ENCODE results near the gene DHFR.
"Not testable (repeated sequence)": the region's sequence is repeated elsewhere in the genome, so short reads cannot be mapped to it uniquely, and the experiment has no call there.

The DHFR gene

GRCh38 chr5:80686757-80687156, 32.0 kb upstream of the DHFR start:
- FAIRE-seq = no peak
- TF ChIP-seq POLR2A (IDR thresholded peaks at IDR 0.05; ENCODE audit: low read depth, low read length) (no peak), TAF1 (IDR thresholded peaks at IDR 0.05; ENCODE audit: borderline replicate concordance, low read depth, low read length) (no peak), POLR2AphosphoS5 (IDR thresholded peaks at IDR 0.05; ENCODE audit: low read depth, low read length) (no peak)
- DNase-seq (ENCODE audit: insufficient read length) = no peak

DNA sequence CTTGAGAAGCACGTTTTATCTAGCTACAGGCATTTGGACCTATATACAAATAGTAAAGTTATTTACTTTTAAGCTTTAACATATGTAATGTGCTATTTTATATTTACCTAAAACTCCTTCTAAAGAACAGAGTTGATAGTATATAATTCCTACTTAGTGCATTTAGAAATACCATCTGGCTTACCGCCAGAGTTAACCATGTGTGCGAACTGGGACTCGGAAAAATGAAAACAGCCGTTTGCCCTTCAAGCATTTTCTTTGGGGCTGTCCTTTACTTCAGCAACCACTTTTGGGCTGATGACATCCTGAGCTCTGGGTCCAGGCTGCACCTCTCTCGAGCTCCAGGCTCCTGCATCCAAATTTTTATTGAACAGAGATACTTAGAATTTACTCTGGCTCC, 21.9 kb upstream of the DHFR start:
- FAIRE-seq = no peak
- TF ChIP-seq POLR2AphosphoS5 (IDR thresholded peaks at IDR 0.05; ENCODE audit: low read depth, low read length) = no peak
- no peak for TF ChIP-seq POLR2A (IDR thresholded peaks at IDR 0.05; ENCODE audit: low read depth, low read length)
- no peak for TF ChIP-seq TAF1 (IDR thresholded peaks at IDR 0.05; ENCODE audit: borderline replicate concordance, low read depth, low read length)
- DNase-seq (ENCODE audit: insufficient read length) = no peak

- no peak for TF ChIP-seq TAF1 (IDR thresholded peaks at IDR 0.05; ENCODE audit: borderline replicate concordance, low read depth, low read length)
- TF ChIP-seq POLR2AphosphoS5 (IDR thresholded peaks at IDR 0.05; ENCODE audit: low read depth, low read length) = no peak
- TF ChIP-seq POLR2A (IDR thresholded peaks at IDR 0.05; ENCODE audit: low read depth, low read length) = no peak
- DNase-seq (ENCODE audit: insufficient read length) = no peak
- FAIRE-seq = peak; percentile 81
Measured at GRCh38 chr5:80672140-80672736, 17.5 kb upstream of the DHFR start.

DNA sequence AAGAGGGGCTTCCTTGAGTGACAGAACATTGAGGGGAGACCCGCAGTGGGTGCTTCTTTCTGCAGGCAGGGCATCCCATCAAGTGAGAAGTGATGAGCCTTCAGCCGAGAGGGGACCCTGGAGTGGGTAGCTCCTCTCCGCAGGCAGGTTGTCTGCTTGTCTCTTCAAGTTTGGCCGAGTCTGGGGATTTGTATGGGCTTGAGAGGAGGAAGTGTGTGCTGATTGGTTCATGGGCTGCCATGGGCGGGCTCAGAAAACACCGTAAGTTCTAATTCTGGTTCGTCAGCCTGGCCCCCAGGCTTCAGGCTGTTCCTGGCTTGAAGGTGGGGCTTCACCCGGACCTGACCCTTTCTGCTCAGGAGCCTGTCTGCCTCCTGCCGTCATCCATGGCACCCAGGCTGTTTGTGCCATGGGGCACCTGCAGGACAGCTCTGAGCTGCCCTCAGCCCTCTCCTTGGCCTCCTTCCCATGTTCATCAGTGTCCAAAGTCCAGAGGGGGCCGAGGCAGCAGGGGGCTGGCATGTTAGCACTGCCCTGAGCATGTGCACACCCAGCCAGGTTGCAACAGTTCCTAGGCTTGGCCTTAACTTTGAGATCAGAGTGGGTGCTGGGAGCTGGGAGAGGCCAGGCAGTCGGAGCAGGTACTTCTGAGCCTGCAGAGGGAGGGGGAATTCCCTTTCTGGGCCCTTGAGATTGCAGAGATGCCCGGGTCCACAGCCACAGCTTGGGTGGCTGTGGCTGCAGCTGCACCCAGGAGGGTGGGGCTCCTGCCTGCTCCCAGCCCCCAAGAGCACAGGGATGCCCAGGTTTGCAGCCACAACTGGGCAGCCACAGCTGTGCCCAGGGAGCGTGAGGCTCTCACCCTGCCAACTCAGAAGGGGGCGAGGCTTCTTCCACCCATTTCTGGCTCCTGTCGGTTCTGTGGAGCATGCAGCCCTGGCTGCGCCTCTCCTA, 13.5 kb upstream of the DHFR start:
- TF ChIP-seq TAF1 (IDR thresholded peaks at IDR 0.05; ENCODE audit: borderline replicate concordance, low read depth, low read length) (no peak), POLR2A (IDR thresholded peaks at IDR 0.05; ENCODE audit: low read depth, low read length) (no peak), POLR2AphosphoS5 (IDR thresholded peaks at IDR 0.05; ENCODE audit: low read depth, low read length) (no peak)
- DNase-seq (ENCODE audit: insufficient read length) (no peak), FAIRE-seq (peak; percentile 81)

DNA sequence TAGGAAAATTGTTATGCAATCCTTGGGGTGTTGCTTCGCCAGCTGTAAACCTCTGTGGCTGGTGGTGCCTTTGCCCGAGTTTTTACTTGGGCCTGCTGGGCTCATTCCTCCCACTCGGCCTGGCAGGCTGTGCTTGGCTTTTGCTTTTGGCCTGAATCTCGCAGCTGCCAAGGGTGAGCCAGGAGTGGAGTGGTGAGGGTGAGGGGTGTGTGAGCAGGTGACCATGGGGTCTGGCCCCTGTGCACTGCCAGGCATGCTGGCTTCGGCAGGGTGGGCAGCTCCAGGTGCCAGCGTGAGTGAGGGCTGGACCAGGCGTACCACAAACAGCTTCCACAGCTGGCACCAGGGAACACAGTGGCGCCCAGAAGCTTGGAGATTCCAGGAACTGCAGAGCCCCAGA, 12.6 kb upstream of the DHFR start:
- TF ChIP-seq POLR2A (IDR thresholded peaks at IDR 0.05; ENCODE audit: low read depth, low read length) (no peak), POLR2AphosphoS5 (IDR thresholded peaks at IDR 0.05; ENCODE audit: low read depth, low read length) (no peak), TAF1 (IDR thresholded peaks at IDR 0.05; ENCODE audit: borderline replicate concordance, low read depth, low read length) (no peak)
- no peak for FAIRE-seq
- DNase-seq (ENCODE audit: insufficient read length) = no peak

- TF ChIP-seq POLR2A (IDR thresholded peaks at IDR 0.05; ENCODE audit: low read depth, low read length) = no peak
- no peak for TF ChIP-seq POLR2AphosphoS5 (IDR thresholded peaks at IDR 0.05; ENCODE audit: low read depth, low read length)
- no peak for TF ChIP-seq TAF1 (IDR thresholded peaks at IDR 0.05; ENCODE audit: borderline replicate concordance, low read depth, low read length)
- no peak for FAIRE-seq
- DNase-seq (ENCODE audit: insufficient read length) = no peak
Measured at GRCh38 chr5:80665057-80665456, 10.3 kb upstream of the DHFR start.

- TF ChIP-seq POLR2A (IDR thresholded peaks at IDR 0.05; ENCODE audit: low read depth, low read length) = no peak
- TF ChIP-seq TAF1 (IDR thresholded peaks at IDR 0.05; ENCODE audit: borderline replicate concordance, low read depth, low read length) = no peak
- no peak for TF ChIP-seq POLR2AphosphoS5 (IDR thresholded peaks at IDR 0.05; ENCODE audit: low read depth, low read length)
- DNase-seq (ENCODE audit: insufficient read length) = no peak
- FAIRE-seq = peak; percentile 46
Measured at GRCh38 chr5:80662108-80662507, 7.3 kb upstream of the DHFR start.

DNA sequence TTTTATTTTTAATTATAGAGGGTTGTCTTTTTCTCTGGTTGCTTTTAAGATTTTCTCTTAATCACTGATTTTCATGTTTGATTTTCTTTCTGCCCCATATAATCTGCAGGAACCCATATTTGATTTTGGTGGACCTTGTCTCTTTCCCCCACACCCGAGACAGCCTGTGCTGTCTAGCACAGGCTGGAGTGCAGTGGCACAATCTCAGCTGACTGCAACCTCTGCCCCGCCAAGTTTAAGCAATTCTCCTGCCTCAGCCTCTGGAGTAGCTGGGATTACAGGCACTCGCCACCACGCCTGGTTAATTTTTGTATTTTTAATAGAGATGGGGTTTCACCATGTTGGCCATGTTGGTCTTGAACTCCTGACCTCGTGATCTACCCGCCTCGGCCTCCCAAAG, 5.9 kb upstream of the DHFR start:
- not testable (repeated sequence) for FAIRE-seq; DNase-seq (ENCODE audit: insufficient read length)

- TF ChIP-seq POLR2AphosphoS5 (IDR thresholded peaks at IDR 0.05; ENCODE audit: low read depth, low read length) (no peak), POLR2A (IDR thresholded peaks at IDR 0.05; ENCODE audit: low read depth, low read length) (no peak), TAF1 (IDR thresholded peaks at IDR 0.05; ENCODE audit: borderline replicate concordance, low read depth, low read length) (no peak)
- FAIRE-seq (no peak), DNase-seq (ENCODE audit: insufficient read length) (no peak)
Measured at GRCh38 chr5:80659106-80659505, 4.3 kb upstream of the DHFR start.

DNA sequence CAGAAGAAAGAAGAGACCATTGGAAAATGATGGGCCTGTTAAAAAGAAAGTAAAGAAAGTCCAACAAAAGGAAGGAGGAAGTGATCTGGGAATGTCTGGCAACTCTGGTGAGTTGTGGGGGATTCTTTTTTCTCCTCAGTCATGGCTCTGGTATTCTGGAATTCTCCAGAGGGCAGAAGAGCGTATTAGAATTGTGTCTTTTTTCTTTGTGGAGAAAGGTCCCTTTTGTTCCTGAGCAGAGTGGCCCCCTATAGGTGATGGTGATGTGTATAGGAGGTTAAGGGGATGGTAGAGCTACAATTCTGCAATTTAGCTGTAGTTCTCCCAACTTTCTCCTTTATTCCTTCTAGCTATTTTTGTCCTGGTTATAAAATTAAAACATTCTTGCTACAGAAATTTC, 1.6 kb upstream of the DHFR start:
- DNase-seq (ENCODE audit: insufficient read length) = no peak
- TF ChIP-seq POLR2AphosphoS5 (IDR thresholded peaks at IDR 0.05; ENCODE audit: low read depth, low read length) (no peak), TAF1 (IDR thresholded peaks at IDR 0.05; ENCODE audit: borderline replicate concordance, low read depth, low read length) (no peak), POLR2A (IDR thresholded peaks at IDR 0.05; ENCODE audit: low read depth, low read length) (no peak)

GRCh38 chr5:80655231-80655774, 520 bp upstream of the DHFR start:
- no peak for TF ChIP-seq POLR2AphosphoS5 (IDR thresholded peaks at IDR 0.05; ENCODE audit: low read depth, low read length)
- TF ChIP-seq POLR2A (IDR thresholded peaks at IDR 0.05; ENCODE audit: low read depth, low read length) = no peak
- no peak for TF ChIP-seq TAF1 (IDR thresholded peaks at IDR 0.05; ENCODE audit: borderline replicate concordance, low read depth, low read length)
- FAIRE-seq (peak; percentile 61), DNase-seq (ENCODE audit: insufficient read length) (no peak)

More for the DNA sequence above, 1.6 kb upstream of the DHFR start:
- peak; percentile 70 for FAIRE-seq

DNA sequence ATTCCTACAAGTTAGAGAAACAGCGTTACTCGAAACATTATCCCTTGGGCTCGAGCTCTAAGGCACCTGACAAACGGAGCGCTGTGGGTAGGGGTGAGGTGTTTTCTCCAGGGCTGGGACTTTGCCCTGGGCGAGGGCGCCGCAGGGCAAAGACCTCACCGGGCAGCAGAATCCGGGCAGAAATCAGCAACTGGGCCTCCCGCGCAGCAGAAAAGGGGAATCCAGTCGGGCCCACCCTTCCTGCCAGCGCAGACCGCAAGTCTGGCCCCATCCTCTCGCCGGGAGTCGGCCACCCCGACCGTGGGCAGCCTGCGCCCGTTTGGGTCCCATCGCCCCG, 761 bp downstream of the DHFR start:
- FAIRE-seq (no peak), DNase-seq (ENCODE audit: insufficient read length) (peak; percentile 25)
- TF ChIP-seq POLR2AphosphoS5 (IDR thresholded peaks at IDR 0.05; ENCODE audit: low read depth, low read length) (no peak), TAF1 (IDR thresholded peaks at IDR 0.05; ENCODE audit: borderline replicate concordance, low read depth, low read length) (no peak), POLR2A (IDR thresholded peaks at IDR 0.05; ENCODE audit: low read depth, low read length) (no peak; the same call in 1 of the 2 replicates)

Measured in GM12892 (cell line).